HL-60 (cell line): Measurements from ENCODE around the gene INPP4B.

Source experiments
- DNase-seq, 2 experiments: peaks; one replicate each; pipeline ENCODE4 v3.0.0-alpha.2; 2010 to 2020; ENCODE audit warnings: low read depth in 1 of 2, low spot score in 1 of 2
- H3K27ac ChIP-seq: fragments of 250-450 bp; sonication (Bioruptor Pico); replicated peaks from 2 replicates; pipeline ENCODE4 v1.5.1; 2020; ENCODE audit warnings: mild to moderate bottlenecking, moderate library complexity
- H3K27me3 ChIP-seq: fragments of 250-450 bp; sonication (Bioruptor Pico); 2 replicates; pipeline ENCODE4 v1.5.1; 2021; ENCODE audit warnings: mild to moderate bottlenecking, moderate library complexity; ENCODE audit not compliant: insufficient read depth, poor library complexity, severe bottlenecking
- H3K4me3 ChIP-seq: replicated peaks from 2 replicates; pipeline ENCODE4 v1.5.1; 2011; ENCODE audit warnings: mild to moderate bottlenecking, control low read depth, low read length; ENCODE audit not compliant: insufficient read depth
- CTCF ChIP-seq: IDR thresholded peaks from one replicate; pipeline ENCODE4 v1.5.1; 2011; ENCODE audit warnings: low read length, control low read depth, inconsistent platforms; ENCODE audit not compliant: insufficient read depth
- GABPA ChIP-seq: IDR thresholded peaks from 2 replicates; pipeline ENCODE4 v1.6.1; 2012; ENCODE audit warnings: low read depth
- POLR2AphosphoS5 ChIP-seq: IDR thresholded peaks from 2 replicates; pipeline ENCODE4 v1.6.1; 2012; ENCODE audit warnings: low read depth
- REST ChIP-seq: IDR thresholded peaks from 2 replicates; pipeline ENCODE4 v1.6.1; 2012; ENCODE audit warnings: low read depth; ENCODE audit not compliant: insufficient replicate concordance
- SPI1 ChIP-seq: IDR thresholded peaks from 2 replicates; pipeline ENCODE4 v1.6.1; 2012; ENCODE audit warnings: low read depth, mild to moderate bottlenecking, borderline replicate concordance

Gene INPP4B

DNA sequence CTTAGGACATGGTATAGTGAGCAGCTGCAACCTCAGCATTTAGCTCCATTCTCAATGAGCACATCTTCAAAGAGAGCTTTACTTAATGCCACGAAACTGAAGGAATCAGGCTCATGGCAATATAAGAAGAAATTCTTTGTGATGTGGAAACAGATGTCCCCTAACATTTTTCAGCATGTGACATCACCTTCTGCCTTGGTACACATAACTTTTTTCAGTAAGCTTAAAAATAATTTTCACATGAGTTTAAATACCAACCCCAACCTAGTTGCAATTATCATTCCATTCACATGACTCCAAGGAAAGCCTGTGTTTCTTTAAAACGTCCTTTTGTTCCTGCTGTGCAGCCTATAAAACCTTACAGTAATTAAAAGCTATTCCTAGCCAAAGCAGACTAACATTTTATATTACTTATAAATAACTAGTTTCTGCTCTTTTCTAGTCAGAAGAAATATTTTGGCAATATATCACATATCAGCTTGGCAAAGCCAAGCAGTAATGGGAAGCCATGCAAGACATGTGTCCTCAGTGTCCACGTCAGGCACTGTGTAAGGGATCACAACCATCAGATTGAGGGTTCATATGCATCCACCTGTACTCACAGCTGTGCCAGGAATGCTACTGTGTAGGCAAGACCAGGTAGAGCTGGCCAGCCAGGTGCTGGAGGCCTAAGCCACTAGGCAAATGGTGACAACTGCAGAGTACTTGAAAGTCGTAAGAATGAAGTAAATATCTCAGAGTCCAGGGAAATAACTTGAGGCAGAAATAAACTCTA is 466.6 kb downstream of the INPP4B start:
- H3K27ac ChIP-seq, result no peak overlapping the region
- DNase-seq, result no peak
- TF ChIP-seq POLR2AphosphoS5 (no peak), SPI1 (no peak)
- H3K27me3 ChIP-seq, result no peaks in the 10 kb centered on the region
- H3K4me3 ChIP-seq, result no peak overlapping the region

- Histone ChIP-seq H3K27ac (no peak overlapping the region), H3K27me3 (no peaks in the 10 kb centered on the region), H3K4me3 (no peak overlapping the region)
- no peak for DNase-seq
- TF ChIP-seq CTCF (no peak), SPI1 (no peak), GABPA (no peak), POLR2AphosphoS5 (no peak), REST (no peak)
These were observed 467.9 kb downstream of the INPP4B start for GRCh38 chr4:142378179-142378578.

DNA sequence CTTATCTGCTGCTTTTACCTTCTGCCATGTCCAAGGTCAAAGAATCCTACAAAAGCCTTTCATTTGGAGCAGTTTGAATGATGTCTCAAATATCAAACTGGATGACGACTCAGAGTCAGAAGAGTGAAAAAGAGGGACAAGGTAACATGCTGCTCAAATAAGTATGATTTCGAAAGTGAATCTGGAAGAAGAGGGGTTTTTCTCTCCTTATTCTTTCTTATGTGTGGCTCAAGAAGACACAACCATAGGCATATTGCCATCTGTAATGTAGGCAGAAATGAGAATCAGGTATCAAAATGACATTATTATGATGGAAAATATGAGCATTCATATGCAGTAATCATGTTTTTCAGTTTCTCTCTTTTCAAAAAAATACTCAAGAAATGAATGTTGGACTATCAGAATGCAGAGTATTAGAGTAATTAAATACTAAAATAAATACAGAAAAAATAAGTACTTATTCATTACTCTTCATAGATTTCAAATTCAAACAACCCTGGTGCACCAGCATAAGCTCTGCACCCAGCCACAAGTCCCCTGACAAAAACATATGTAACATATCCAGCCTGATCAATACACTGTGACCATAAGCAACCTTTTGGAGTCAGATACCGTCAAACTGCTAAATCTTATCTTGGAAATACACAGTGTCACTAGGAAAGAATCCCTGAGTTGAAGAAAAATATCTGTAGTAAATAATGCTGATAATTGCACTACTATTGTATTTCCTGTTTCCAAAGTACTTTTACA is 468.6 kb downstream of the INPP4B start:
- TF ChIP-seq POLR2AphosphoS5 (no peak), SPI1 (no peak), CTCF (no peak), GABPA (no peak), REST (no peak)
- H3K27me3 ChIP-seq, result no peaks in the 10 kb centered on the region
- no peak overlapping the region for H3K27ac ChIP-seq
- no peak overlapping the region for H3K4me3 ChIP-seq
- no peak for DNase-seq

DNA sequence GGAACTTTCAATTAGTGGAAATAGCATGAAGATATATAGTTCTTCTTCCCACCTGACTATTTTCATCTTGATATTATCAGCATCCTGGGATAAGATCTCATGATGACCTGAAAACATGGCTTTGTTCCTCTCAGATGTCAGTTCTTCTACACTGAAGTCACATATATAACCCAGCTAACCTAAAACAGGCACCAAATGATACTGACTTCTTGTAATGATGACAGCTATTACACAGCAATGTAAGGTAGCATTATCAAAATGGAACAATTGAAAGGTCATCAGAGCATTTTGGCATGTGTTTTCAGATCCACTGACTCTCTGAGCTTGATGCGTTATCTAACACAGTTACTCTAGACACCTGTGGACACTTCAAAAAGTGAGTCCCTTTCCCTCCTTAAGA is 469.9 kb downstream of the INPP4B start:
- Histone ChIP-seq H3K4me3 (no peak overlapping the region), H3K27me3 (no peaks in the 10 kb centered on the region), H3K27ac (no peak overlapping the region)
- TF ChIP-seq POLR2AphosphoS5 (no peak), CTCF (no peak), REST (no peak), GABPA (no peak), SPI1 (no peak)
- DNase-seq, result no peak
